Naive B cell (primary cell): ENCODE measurements around the gene DDHD1. TPM values are rescaled to one million over a fixed set of nuclear protein-coding genes. Genes with fewer than 3 reads are reported as not detected.

Source experiments
- ATAC-seq, 2 donors: fragments of 150-1000 bp; cut with Tn5 transposase; 2 replicates each; pipeline ENCODE4 v1.10.0; 2021; ENCODE audit warnings: low read depth in 2 of 2, mild to moderate bottlenecking in 2 of 2, moderate library complexity in 2 of 2
- DNase-seq: peaks from one replicate; pipeline ENCODE4 v3.0.0; 2022
- H3K27ac Mint-ChIP-seq, 6 donors: one replicate each; pipeline ENCODE4 v1.8.0; 2020 to 2022; ENCODE audit warnings: mild to moderate bottlenecking in 6 of 6, mixed read lengths in 6 of 6, moderate library complexity in 5 of 6, inconsistent platforms in 2 of 6
- H3K27me3 Mint-ChIP-seq, 3 donors: one replicate each; pipeline ENCODE4 v1.8.0; 2021 to 2022; ENCODE audit warnings: mixed read lengths in 3 of 3, mild to moderate bottlenecking in 1 of 3
- H3K36me3 Mint-ChIP-seq, 2 donors: one replicate each; pipeline ENCODE4 v1.8.0; 2020 to 2022; ENCODE audit warnings: mixed read lengths in 2 of 2, inconsistent platforms in 1 of 2, mild to moderate bottlenecking in 1 of 2
- H3K4me1 Mint-ChIP-seq, 3 donors: one replicate each; pipeline ENCODE4 v1.8.0; 2020 to 2022; ENCODE audit warnings: mixed read lengths in 3 of 3, inconsistent platforms in 1 of 3, mild to moderate bottlenecking in 1 of 3, moderate library complexity in 1 of 3
- H3K4me3 Mint-ChIP-seq, 8 donors: one replicate each; pipeline ENCODE4 v1.8.0; 2020 to 2022; ENCODE audit warnings: mild to moderate bottlenecking in 8 of 8, mixed read lengths in 8 of 8, moderate library complexity in 8 of 8, inconsistent platforms in 2 of 8
- H3K9me3 Mint-ChIP-seq, 7 donors: one replicate each; pipeline ENCODE4 v1.8.0; 2020 to 2022; ENCODE audit warnings: mixed read lengths in 7 of 7, mild to moderate bottlenecking in 5 of 7, inconsistent platforms in 2 of 7, moderate library complexity in 1 of 7
- polyA plus RNA-seq, 6 donors: library from polyadenylated mRNA; unstranded; fragments of 300-500 nt; fragmentation: Illumina TruSeq; gene quantifications; one replicate each; pipeline ENCODE4 v1.2.3, GENCODE V29; 2021; ENCODE audit warnings: low read depth in 6 of 6

The DDHD1 gene
- polyA plus RNA-seq, 6 donors from 2014 or later: 3.5 to 13.7 (median 10.2) TPM

DNA sequence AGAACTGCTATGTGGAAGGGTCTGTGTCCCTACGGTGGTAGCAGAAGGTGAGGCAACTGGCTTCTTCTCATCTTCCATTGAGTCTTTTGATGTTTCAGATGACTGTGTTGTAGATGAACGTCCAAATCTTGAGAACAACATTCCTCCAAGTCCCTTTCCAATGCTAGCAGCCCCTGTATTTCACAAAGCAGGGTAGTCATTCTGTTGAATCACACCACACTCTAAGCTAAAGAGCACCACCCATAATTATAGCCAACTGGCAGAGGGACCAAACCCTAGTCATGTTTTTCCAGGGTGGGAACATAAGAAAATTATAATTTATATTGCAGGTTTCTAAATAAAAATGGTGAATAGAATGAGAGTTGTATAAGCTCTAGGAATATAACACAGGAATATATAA is 98.7 kb downstream of the DDHD1 start:
- no peaks in the 10 kb centered on the region for H3K4me1 Mint-ChIP-seq
- ATAC-seq (no peak), DNase-seq (no peak)
- H3K9me3 Mint-ChIP-seq: no peaks in the 10 kb centered on the region
- no peak overlapping the region for H3K4me3 Mint-ChIP-seq
- peaks cover 16 to 21% of the 10 kb centered on the region in 2 donors for H3K36me3 Mint-ChIP-seq
- no peak overlapping the region for H3K27ac Mint-ChIP-seq
- H3K27me3 Mint-ChIP-seq: no peaks in the 10 kb centered on the region

DNA sequence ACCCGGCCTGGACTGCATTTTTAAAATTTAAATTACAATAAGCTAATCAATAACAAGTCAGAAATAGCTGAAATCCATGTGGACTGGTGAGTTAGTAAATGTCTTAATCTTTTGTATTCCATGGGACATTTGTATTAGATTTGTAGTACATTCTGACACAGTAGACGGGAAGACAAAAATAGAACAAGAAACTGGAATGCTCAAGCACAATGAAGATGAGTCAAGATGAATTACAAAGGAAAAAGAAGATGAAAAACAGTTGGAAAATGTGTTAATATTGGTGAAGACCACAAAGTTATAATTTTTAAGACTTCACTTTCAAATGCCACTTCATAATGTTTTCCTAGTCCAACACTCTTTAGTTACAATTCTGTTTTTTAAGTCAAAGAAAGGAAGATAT is 104.5 kb downstream of the DDHD1 start:
- no peaks in the 10 kb centered on the region for H3K27me3 Mint-ChIP-seq
- DNase-seq: no peak
- no peaks in the 10 kb centered on the region for H3K4me1 Mint-ChIP-seq
- no peak overlapping the region for H3K27ac Mint-ChIP-seq
- no peak overlapping the region for H3K4me3 Mint-ChIP-seq
- peaks cover 20 to 23% of the 10 kb centered on the region in 2 donors for H3K36me3 Mint-ChIP-seq
- no peaks in the 10 kb centered on the region for H3K9me3 Mint-ChIP-seq
- no peak for ATAC-seq

DNA sequence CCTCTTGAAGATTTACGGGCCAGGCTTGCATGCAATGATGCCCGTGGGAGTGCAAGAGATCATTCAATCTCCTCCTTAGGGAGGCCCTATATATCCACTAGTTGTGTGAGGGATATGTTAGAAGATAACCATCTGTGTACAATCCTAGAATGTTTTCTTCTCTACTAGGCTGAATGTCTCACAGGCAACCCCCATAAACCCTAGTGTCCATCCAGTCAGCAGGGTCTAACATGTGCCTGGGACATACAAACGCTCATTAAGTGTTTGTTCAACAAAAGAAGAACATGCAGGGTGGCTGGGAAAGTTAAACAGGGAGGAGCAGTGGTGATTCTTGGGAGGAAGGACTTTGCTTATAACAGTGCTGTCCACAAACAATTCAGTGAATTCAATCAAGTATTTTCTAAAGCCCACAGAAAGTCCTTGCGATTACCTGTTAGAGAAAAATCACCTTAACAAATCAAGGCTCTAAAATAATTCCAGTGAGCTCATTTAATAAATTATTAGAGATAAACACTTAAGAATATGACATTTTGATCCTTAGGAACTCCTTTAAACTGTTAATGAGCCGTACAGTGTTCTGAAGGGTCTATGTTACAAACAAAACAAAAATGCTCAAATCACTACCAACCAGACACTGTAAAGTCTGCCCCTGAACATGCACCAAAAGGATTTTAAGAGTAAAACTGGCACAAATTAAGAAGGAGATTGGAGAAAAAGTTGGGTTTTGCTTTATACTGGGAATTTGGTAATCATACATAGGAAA is 105.6 kb downstream of the DDHD1 start:
- no peak for ATAC-seq
- Mint-ChIP-seq H3K4me3 (peak overlapping the region in 1 of 8 donors; percentile 22), H3K27ac (peak overlapping the region in 1 of 6 donors; percentile 5), H3K27me3 (no peaks in the 10 kb centered on the region), H3K4me1 (no peaks in the 10 kb centered on the region), H3K36me3 (peaks cover 28 to 29% of the 10 kb centered on the region in 2 donors), H3K9me3 (no peaks in the 10 kb centered on the region)
- DNase-seq: no peak

DNA sequence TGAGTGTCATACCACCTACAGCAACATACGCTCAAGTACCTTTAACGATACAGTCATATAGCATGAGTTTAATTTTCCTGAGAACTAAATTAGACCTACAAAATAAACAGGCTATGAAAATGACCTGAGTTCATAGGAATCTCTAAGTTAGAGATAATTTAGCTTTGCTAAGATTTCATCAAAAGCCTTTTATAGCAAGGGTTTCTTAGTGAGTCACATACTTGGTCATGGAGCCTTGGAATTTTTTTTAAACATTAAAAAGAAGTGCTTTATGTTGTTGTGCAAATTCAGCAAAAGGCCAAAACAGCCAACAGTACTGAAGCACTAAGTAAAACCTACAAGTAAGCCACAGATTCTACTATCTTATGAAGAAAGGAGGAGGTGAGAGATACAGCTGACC is 108.6 kb downstream of the DDHD1 start:
- ATAC-seq (no peak), DNase-seq (no peak)
- Mint-ChIP-seq H3K27ac (no peak overlapping the region), H3K9me3 (no peaks in the 10 kb centered on the region), H3K4me1 (no peaks in the 10 kb centered on the region), H3K4me3 (no peak overlapping the region), H3K27me3 (no peaks in the 10 kb centered on the region), H3K36me3 (peaks cover 37 to 38% of the 10 kb centered on the region in 2 donors)

DNA sequence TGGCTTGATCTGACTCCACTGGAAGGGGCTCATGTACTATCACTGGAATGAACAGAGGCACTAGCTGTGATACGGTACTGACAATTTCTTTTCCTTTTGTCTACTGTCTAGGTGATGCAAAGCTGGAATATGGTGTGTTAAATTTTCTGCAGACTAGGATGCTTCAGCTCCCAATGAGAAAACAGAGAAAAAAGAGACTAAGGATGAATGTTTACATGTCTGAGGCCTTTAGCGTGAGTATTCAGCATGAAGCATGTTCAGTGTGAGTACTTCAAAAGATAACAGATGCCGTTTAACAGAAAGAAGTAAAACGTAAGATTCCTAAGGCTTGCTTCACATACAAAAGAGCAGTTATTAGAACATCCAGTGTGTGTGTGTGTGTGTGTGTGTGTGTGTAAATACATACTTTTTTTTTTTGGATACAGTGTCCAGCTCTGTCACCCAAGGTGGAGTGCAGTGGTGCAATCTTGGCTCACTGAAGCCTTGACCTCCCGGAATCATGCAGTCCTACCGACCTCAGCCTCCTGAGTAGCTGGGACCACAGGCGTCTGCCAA is 110.0 kb downstream of the DDHD1 start:
- DNase-seq (no peak), ATAC-seq (no peak)
- Mint-ChIP-seq H3K9me3 (no peaks in the 10 kb centered on the region), H3K4me3 (no peak overlapping the region), H3K27me3 (no peaks in the 10 kb centered on the region), H3K36me3 (peaks cover 46 to 51% of the 10 kb centered on the region in 2 donors), H3K27ac (no peak overlapping the region), H3K4me1 (no peaks in the 10 kb centered on the region)

DNA sequence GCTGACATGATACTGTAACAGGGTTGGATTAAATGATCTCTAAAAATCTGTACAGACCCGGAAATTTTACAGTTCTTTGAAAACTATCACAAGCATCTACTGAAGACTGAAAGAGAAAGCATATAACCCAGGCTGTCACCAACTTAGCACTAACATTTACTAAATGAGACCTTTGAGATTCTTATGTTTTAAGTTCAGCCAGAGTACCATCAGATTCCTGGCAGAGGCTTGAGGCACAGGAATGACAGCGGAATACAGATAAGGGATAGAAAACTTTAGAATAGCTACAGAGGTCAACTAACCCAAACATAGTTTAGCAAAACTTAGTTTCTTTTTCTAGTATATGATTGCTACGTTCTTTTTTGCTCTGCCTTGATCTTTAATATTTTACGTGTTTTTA is 110.6 kb downstream of the DDHD1 start:
- Mint-ChIP-seq H3K4me3 (no peak overlapping the region), H3K4me1 (no peaks in the 10 kb centered on the region), H3K9me3 (peaks cover 0 to 3% (median 0%) of the 10 kb centered on the region in 7 donors), H3K27ac (no peak overlapping the region), H3K27me3 (no peaks in the 10 kb centered on the region), H3K36me3 (peaks cover 52 to 53% of the 10 kb centered on the region in 2 donors)
- DNase-seq (no peak), ATAC-seq (no peak)

DNA sequence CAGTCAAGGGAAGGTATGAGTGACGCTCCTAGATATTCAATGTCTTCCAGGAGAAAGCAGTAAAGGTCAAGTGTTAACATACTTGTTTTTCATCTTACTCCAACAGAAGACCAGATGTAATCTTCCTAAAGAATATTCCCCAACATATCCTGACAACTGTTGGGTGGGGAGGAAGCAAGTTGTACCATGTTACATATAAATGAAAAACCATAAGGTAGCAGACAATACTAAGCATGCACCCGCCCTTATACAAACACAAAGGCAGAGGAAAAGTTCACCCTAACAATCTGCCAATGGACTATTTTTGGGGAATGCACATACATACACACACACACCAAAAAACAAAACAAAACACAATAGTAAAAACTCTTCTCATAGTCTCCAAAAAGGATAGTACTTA is 112.1 kb downstream of the DDHD1 start:
- no peak overlapping the region for H3K27ac Mint-ChIP-seq
- ATAC-seq: no peak

DNA sequence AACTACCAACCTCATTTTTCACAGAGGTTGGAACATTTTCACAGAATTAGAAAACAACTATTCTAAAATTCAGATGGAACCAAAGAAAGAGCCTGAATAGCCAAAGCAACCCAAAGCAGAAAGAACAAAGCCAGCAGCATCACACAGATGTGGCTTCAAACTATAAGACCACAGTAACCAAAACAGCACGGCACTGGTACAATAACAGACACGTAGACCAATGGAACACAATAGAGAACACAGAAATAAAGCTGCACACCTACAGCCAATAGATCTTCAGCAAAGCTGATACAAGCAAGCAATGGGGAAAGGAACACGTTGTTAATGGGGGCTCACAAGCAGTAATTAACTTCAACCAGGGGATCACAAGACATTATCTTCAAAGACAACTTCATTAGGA is 114.5 kb downstream of the DDHD1 start:
- no peaks in the 10 kb centered on the region for H3K27me3 Mint-ChIP-seq
- H3K9me3 Mint-ChIP-seq: peaks cover 0 to 5% (median 0%) of the 10 kb centered on the region in 7 donors
- H3K4me1 Mint-ChIP-seq: no peaks in the 10 kb centered on the region
- H3K36me3 Mint-ChIP-seq: peaks cover 59 to 65% of the 10 kb centered on the region in 2 donors
- peak overlapping the region in 1 of 6 donors; percentile 58 for H3K27ac Mint-ChIP-seq
- DNase-seq: no peak
- no peak overlapping the region for H3K4me3 Mint-ChIP-seq
- no peak for ATAC-seq

More for the DNA sequence above, 112.1 kb downstream of the DDHD1 start:
- Mint-ChIP-seq H3K4me3 (no peak overlapping the region), H3K36me3 (peaks cover 59% of the 10 kb centered on the region in 2 donors), H3K4me1 (no peaks in the 10 kb centered on the region), H3K9me3 (peaks cover 0 to 5% (median 0%) of the 10 kb centered on the region in 7 donors), H3K27me3 (no peaks in the 10 kb centered on the region)
- no peak for DNase-seq

DNA sequence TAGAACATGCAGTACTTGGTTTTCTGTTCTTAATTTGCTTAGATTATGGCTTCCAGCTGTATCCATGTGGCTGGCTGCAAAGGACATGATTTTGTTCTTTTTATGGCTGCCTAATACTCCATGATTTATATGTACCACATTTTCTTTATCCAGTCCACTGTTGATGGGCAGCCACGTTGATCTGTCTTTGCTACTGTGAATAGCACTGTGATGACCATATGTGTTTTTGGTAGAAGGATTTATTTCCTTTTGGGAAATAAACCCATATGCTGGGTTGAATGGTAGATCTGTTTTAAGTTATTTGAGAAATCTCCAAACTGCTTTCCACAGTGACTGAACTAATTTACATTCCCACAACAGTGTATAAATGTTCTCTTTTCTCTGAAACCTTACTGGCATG is 116.1 kb downstream of the DDHD1 start:
- H3K27me3 Mint-ChIP-seq: no peaks in the 10 kb centered on the region
- H3K4me1 Mint-ChIP-seq: no peaks in the 10 kb centered on the region
- H3K27ac Mint-ChIP-seq: no peak overlapping the region
- H3K36me3 Mint-ChIP-seq: peaks cover 55 to 61% of the 10 kb centered on the region in 2 donors
- no peak overlapping the region for H3K4me3 Mint-ChIP-seq
- ATAC-seq (no peak), DNase-seq (no peak)
- H3K9me3 Mint-ChIP-seq: peaks cover 0 to 5% (median 0%) of the 10 kb centered on the region in 7 donors

DNA sequence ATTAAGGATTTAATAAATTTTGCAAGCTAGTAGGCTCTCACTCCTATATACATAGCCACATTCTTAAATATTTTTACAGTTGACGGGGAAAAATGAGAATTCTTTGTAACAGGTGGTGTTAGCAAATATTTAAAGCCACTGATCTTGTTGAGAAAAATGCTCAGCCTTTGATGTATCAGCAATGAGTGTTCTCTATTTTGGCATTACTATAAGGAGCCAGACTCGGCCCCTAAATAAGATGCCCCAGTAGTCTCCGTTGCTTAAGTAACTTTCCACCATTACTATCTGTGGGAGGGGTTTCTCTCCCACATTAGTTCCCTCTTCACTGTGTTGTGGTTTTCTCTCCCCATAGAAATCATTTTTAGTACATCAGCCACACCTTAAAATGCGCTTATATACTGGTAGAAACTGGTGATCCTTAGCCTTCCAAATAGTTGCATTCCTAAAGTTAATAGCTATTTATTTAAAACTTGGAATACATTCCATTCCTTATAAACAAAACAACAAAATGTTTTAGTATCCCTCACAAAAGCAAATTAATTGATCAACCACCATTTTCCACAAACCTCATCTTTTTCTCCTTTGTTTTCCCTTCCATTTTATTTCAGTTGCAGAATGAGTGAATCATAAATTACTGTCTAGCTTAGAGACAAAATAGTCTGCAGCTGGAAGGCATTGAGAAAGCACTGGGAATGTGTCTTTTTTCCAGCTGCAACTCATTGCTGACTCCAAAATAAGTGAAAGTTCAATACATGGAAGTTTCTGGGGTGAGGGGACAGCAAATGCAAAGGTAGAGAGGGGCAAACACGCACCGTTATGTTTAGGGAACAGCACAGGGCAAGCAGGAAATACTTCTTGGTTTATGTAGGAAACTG is 117.5 kb downstream of the DDHD1 start:
- no peak for ATAC-seq
- H3K27ac Mint-ChIP-seq: peak overlapping the region in 1 of 6 donors; percentile 31
- DNase-seq: no peak
- H3K27me3 Mint-ChIP-seq: no peaks in the 10 kb centered on the region
- no peak overlapping the region for H3K4me3 Mint-ChIP-seq
- no peaks in the 10 kb centered on the region for H3K4me1 Mint-ChIP-seq
- peaks cover 0 to 5% (median 0%) of the 10 kb centered on the region in 7 donors for H3K9me3 Mint-ChIP-seq
- H3K36me3 Mint-ChIP-seq: peaks cover 45 to 54% of the 10 kb centered on the region in 2 donors

DNA sequence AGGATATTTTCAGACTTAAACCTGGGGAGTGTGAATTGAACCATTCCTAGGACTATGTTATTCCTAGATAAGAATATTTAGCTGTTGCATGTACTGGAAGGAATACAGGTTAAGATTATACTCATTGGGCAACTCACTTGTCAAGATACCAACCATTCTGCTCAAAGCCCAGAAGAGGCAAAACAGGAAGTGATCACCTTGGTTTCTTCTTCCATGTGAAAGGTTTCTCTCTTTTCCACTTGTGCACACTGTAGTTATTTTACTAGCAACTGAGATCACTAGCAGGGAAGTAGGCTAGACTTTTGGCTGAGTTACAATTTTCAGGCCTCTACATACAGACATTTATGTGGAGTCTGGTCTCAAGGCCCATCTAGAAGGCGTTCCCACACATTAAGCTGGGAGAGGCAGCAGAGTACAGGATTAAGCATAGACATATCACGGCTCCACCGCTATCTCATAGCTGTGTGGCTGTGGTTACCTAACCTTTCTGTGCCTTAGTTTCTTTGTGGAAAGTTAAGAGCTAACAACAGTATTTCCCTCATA is 118.4 kb downstream of the DDHD1 start:
- DNase-seq (no peak), ATAC-seq (no peak)
- peak overlapping the region in 1 of 6 donors; percentile 19 for H3K27ac Mint-ChIP-seq
- peaks cover 37 to 46% of the 10 kb centered on the region in 2 donors for H3K36me3 Mint-ChIP-seq
- H3K9me3 Mint-ChIP-seq: peaks cover 0 to 6% (median 0%) of the 10 kb centered on the region in 7 donors
- no peaks in the 10 kb centered on the region for H3K27me3 Mint-ChIP-seq
- no peaks in the 10 kb centered on the region for H3K4me1 Mint-ChIP-seq
- no peak overlapping the region for H3K4me3 Mint-ChIP-seq

DNA sequence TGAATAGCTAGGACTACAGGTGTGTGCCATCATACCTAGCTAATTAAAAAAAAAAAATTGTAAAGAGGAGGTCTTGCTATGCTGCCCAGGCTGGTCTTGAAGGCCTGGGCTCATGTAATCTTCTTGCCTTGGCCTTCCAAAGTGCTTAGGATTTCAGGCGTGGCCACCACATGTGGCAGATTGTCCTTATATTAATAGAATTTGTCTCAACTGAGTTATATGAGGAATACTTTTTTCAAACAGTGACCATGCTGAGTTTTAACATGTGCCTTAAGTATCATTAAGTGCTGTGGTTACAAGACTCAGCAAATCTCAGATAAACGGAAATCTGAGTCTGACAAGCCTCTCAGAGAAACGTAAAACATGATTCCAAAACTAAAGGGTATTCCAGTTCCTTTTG is 119.1 kb downstream of the DDHD1 start:
- ATAC-seq (no peak), DNase-seq (no peak)
- Mint-ChIP-seq H3K4me1 (no peaks in the 10 kb centered on the region), H3K27me3 (no peaks in the 10 kb centered on the region), H3K27ac (no peak overlapping the region), H3K9me3 (peaks cover 0 to 10% (median 0%) of the 10 kb centered on the region in 7 donors), H3K4me3 (no peak overlapping the region), H3K36me3 (peaks cover 29 to 41% of the 10 kb centered on the region in 2 donors)

DNA sequence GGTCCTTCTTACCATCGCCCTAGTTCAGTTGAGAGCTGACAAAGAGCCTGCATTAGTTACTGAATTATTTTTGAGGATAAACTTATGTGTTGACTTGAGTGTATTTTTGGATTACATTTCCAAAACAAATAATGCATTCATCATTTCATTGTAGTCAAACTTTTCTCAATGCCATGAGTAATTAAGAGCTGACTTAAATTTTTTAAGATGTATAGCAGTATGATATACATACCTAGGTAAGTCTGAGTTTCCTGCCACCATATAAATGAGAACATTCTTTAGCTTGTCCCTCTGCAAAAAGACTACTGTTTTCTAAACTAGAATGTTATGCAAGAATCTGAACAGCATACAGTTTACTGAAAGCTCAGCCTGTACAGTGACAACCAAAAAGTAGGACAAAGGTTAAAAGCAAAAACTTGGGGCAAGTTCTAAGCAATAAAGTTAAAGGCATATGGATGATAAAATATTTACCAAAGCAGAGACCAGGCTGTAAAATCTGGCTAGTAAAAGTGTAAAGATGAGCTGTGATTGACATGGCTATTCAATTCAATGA is 120.2 kb downstream of the DDHD1 start:
- peaks cover 18 to 30% of the 10 kb centered on the region in 2 donors for H3K36me3 Mint-ChIP-seq
- no peaks in the 10 kb centered on the region for H3K4me1 Mint-ChIP-seq
- H3K4me3 Mint-ChIP-seq: no peak overlapping the region
- H3K27ac Mint-ChIP-seq: no peak overlapping the region
- DNase-seq (no peak), ATAC-seq (no peak)
- no peaks in the 10 kb centered on the region for H3K27me3 Mint-ChIP-seq
- H3K9me3 Mint-ChIP-seq: peaks cover 0 to 15% (median 4%) of the 10 kb centered on the region in 7 donors
